ENCODE measurements around the gene MEIS2.

The MEIS2 gene

DNA sequence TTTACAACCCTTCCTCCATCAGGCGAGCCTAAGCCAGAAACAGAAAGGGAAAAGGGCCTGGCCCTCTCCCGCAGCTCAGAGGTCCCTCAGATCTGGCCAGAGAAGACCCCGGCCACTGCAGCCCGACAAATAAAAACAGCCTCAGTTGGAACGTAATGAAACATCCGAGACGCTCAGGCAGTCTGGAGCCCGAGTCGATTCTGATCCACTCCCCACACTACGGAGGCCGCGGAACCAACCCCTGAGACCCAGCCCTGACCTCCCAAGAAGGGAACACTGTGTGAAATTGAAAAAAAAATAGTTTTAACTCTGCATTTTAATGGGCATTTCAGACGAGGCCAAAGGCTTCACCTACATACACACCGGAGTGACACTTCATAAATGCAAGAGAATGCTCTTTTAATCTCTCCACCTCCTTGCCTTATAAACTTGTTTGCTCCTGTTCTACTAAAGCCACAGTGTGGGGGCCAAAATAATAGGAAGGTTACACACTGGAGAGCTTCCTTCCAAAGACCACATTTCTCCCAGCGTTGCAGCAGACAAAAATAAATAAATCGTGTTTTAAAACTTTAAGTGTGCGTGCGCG lies 3.7 kb downstream of the MEIS2 start:
- DNase-seq = no peak

DNA sequence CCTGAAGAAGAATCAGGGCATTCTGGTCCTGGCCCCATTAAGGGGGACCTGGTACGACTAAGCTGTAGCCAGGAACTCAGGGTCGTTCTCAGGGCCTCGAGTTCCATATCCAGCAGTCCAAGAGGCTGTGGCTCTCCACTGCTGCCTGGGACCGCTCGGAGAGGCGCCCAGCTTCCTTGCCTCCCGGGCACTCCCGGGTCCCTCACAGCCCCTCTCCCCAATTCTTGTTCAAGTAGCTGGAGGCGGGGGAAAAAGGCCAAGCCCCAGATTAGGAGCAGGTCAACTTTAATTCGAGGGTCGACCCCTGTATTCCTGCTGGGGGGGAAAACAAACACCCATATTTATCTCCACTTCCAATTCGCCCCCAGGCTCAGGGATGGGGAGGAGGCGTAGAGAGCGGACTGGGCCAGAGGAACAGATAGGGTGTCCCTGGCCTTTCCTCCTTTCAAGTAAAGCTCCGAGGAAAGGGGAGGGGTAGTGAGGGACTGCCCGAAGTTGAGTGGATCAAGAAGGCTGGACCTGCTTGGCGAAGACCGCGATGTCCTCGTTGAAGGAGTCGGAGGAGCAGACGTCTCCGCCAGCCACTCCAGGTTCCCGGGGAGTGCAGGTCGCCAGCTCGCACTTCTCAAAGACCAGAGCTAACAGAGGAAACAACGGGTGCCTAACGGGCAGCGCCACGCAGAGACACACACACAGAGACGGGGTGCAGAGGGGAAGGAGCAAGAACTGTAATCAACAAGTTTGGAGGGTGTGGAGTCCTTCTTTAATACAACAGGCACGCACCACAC lies 4.4 kb downstream of the MEIS2 start:
- no peak for DNase-seq

- no peak for DNase-seq
Observed at GRCh38 chr15:37094915-37095711, 5.2 kb downstream of the MEIS2 start.

DNA sequence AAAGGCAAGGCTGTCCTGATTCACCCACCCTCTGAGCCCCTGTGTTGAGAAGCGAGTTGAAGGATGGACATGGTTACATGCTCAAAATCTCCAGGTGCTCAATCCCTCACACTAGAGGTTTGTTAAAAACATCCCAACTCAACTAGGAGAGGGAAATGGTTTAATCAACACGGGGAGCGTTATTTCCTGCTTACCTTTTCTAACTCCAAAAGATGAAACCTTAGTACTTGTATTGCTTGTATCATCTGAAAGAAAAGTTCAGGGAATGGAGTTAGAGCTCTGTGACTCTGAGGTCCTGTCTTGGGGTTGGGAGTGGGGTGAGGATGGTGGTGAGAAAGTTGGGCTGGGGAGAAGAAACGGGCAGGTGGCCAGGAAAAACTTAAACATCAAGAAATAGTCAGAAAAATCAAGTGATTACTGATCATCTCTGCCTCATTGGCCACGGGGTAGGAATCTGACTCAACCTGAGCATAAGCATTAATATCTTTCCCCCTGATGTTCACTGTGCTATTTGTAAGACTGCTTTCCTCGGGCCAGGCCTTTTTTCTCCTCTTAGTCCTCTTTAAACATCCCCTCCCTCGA lies 5.9 kb downstream of the MEIS2 start:
- no peak for DNase-seq

- DNase-seq = no peak
Observed at GRCh38 chr15:37093480-37094332, 6.6 kb downstream of the MEIS2 start.

DNA sequence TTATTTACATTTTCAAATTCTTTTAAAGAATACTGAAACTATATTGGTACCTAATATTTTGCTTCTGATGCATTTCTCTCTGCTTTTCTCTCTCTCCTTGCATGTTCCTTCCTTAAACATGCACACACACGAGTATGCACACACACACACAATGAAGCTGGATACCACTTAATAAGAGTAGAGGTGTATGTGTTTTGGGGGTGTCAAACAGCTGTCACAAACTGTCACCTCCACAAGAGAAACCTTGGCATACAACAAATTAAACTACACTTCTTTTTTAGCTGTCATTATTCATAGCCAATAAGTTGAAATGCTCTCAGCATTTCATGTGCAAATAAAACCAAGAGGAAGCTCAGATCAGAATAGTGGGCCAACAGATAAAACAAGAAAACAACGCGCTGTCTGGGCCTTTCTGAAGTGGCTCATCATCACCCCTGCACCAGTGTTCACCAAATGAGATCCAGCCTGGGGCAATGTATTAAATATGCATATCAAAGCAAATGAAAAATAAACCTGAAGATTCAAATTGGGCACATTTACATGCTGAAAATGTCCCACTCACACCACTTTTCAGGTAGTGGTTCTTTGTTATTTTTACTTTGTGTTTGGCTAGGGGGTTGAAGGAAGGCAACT lies 9.7 kb downstream of the MEIS2 start:
- no peak for DNase-seq

GRCh38 chr15:37088436-37088835 lies 11.9 kb downstream of the MEIS2 start:
- DNase-seq = no peak

DNA sequence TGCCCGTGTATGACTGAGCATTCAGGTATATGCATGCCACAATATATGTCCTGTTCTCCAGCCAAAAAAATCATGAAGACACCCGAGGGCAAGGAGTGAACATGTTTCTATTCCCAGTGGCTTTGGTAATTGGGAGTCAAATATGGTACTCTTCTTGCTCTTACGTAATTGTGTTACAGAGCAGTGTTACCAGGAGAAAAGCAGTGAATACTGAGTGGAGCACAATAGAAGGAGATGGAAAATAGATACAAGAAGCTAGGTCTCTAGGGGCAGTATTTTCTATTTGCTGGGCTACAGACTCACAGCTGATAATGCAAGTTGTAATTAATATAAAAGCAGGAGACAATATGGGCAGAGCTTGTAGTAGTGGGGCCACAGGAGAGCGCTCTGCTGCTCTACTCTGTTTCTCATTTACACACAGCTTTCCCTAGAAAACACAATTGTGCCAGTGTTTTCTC lies 13.2 kb downstream of the MEIS2 start:
- DNase-seq = no peak

DNA sequence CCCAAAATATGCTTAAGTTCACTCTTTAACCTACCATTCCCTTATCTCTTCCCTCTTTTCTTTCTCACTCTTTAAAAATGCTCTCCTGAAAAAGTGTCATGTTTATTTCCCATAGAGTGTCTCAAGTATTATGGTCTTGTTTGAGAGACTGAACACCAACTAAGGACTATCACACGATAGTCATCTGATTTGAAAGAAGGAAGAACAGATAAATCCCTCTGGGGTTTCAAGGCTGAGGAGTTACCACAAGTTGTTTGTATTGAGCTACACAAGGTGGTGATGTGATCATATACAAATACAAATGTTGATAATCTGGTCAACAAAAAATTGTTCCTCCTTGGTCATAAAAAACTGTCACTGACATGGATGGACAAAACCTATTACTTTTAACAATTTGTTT lies 13.8 kb downstream of the MEIS2 start:
- DNase-seq = no peak

DNA sequence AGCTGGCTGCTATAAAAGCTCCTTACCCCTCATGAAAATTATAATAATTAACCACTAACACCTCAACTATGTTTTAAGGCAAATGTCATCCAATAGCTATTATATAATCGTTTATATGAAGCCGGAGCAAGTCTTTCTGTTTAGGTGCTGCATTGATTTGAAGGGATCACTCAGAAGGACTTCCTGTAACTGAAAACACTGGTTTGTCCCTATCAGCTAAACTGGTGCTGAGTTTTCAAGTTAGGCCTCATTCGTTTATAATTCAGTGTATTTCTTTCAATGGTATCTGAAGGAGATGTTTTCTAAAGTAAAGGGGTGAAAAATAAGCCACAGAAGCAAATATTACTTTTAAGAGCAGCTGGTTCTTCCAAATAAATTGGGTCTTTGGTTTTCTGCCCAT lies 14.2 kb downstream of the MEIS2 start:
- no peak for DNase-seq

DNA sequence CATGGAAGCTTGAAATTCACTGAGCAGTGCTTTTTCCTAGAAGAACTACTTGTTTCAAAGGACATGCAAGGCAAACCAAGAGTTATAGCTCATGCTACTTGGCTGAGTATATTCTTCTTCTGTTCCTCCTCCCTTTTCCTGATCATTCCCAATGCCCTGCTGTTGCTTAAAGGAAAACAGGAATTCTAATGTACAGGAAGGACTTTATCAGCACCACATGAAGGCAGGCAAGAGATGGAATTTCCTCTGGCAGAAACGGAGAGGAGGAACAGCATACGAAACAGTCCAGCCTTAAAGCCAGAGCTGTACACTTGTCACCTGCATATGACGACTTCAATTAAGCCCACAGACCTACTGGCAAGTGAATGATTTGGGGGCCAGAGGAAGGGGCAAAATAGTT lies 15.7 kb downstream of the MEIS2 start:
- DNase-seq = no peak

GRCh38 chr15:37083610-37084009 lies 16.7 kb downstream of the MEIS2 start:
- DNase-seq = no peak

DNA sequence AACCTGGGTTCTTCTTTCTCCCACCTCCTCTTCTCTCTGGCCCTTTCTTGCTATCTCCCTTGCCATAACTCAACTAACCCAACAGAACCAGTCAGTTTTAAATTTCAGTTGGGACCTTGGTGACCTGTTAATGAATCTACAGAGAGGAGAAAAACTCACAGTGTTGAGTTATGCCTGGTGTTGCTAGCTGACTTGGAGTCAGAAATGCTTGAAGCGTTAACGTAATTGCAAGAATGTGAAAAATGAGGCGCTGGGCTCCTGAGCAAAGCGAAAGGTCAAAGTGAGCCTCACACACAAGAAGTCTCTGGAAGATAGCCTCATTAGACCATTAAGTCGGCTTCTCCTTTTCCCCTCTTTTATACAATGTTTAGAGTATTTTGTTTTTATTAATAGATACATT lies 18.4 kb downstream of the MEIS2 start:
- DNase-seq = no peak

- no peak for DNase-seq
Observed at GRCh38 chr15:37080261-37080921, 20.0 kb downstream of the MEIS2 start.

- DNase-seq = no peak
Observed at GRCh38 chr15:37079726-37080125, 20.6 kb downstream of the MEIS2 start.

- DNase-seq = no peak
Observed at GRCh38 chr15:37078566-37078965, 21.8 kb downstream of the MEIS2 start.

DNA sequence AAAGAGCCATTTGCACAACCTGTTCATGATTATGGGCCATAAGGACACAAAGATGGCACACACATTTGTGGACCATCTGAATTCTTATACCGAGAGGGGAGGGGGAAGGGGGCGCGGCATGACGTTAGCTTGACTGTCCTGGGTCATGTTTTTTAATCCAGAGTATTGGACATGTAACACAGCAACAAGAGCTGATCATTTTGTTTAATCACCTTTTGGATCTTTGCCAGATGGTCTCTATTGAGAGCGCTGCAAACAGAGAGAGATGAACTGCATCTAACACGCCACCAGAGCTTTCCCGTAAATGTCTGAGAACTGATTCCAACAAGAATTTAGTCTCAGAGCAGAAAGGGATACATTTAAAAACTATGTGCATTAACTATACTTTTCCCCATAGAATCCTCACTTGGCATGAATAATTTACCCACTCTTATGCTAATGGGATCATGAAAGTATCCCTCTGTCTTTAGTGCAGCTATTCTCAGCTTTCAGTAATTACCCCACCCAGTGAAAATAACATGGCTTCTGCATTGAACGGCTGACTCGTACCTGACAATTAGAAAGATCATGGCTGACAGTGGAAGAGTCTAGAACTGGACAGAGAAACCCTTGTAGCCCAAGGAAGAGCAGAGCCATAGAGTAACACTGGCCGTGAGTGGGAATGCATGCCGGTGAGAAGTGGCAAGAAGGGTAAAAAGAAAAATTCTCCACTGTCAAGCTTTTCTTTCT lies 22.6 kb downstream of the MEIS2 start:
- no peak for DNase-seq

DNA sequence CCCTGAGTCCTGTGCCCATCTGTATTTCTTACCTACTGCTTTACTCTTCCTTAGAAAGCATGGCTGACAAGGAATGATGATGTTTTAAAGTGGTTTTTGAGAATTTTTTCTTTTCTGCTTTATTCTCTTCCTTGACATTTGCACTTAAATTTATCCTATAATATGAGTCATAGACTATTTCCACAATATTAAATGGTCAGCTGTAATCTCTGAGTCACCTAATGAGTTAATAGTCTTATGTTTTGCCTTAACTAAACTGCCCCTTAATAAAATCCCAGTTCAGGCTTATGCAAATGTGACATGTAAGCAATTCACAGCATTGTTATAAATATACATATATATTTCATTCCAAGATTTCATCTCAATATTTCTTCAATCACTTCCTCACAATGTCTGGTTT lies 23.8 kb downstream of the MEIS2 start:
- no peak for DNase-seq

- DNase-seq = no peak
Observed at GRCh38 chr15:37075777-37076176, 24.6 kb downstream of the MEIS2 start.

- no peak for DNase-seq
Observed at GRCh38 chr15:37072181-37072580, 28.2 kb downstream of the MEIS2 start.

GRCh38 chr15:37071134-37071533 lies 29.2 kb downstream of the MEIS2 start:
- DNase-seq = no peak
